ENCODE results near the gene MELK.

GRCh38 chr9:36542355-36542754, 30.3 kb upstream of the MELK start:
- TF ChIP-seq, protein P1, sequence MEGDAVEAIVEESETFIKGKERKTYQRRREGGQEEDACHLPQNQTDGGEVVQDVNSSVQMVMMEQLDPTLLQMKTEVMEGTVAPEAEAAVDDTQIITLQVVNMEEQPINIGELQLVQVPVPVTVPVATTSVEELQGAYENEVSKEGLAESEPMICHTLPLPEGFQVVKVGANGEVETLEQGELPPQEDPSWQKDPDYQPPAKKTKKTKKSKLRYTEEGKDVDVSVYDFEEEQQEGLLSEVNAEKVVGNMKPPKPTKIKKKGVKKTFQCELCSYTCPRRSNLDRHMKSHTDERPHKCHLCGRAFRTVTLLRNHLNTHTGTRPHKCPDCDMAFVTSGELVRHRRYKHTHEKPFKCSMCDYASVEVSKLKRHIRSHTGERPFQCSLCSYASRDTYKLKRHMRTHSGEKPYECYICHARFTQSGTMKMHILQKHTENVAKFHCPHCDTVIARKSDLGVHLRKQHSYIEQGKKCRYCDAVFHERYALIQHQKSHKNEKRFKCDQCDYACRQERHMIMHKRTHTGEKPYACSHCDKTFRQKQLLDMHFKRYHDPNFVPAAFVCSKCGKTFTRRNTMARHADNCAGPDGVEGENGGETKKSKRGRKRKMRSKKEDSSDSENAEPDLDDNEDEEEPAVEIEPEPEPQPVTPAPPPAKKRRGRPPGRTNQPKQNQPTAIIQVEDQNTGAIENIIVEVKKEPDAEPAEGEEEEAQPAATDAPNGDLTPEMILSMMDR (IDR thresholded peaks at IDR 0.05 in 2 of 3, conservative IDR thresholded peaks at IDR 0.05 in 1 of 3; ENCODE audit: control insufficient read depth in 2 of 3, extremely low read depth in 1 of 3, insufficient read depth in 1 of 3, low read depth in 3 of 3, low read length in 3 of 3): no peak
- no peak for TF ChIP-seq POLR2AphosphoS5 (IDR thresholded peaks at IDR 0.05; ENCODE audit: low read length)
- TF ChIP-seq POLR2A (IDR thresholded peaks at IDR 0.05; ENCODE audit: low read depth, low read length): no peak
- TF ChIP-seq KDM1A (IDR thresholded peaks at IDR 0.05; ENCODE audit: borderline replicate concordance): no peak

Data from GM12878 (cell line).